Upper lobe of left lung (tissue), 6 donors: ENCODE measurements around the gene FOXE1. TPM values are rescaled to one million over a fixed set of nuclear protein-coding genes. Genes with fewer than 3 reads are reported as not detected.

ENCODE experiments used
- ATAC-seq, 2 donors: fragments of 200-7000 bp; cut with Tn5 transposase; one replicate each; pipeline ENCODE4 v1.9.1; 2022; ENCODE audit warnings: mild to moderate bottlenecking in 2 of 2, moderate library complexity in 2 of 2; ENCODE audit not compliant: low FRiP score in 2 of 2
- DNase-seq, 2 donors: peaks; one replicate each; pipeline ENCODE4 v3.0.0-alpha.2; 2019 to 2020
- H3K27ac ChIP-seq, 4 donors: fragments of 200-600 bp; sonication (generic); one replicate each; pipeline ENCODE4 v1.5.1; 2016 to 2019
- H3K27me3 ChIP-seq, 4 donors: fragments of 200-600 bp; sonication (generic); one replicate each; pipeline ENCODE4 v1.5.1; 2017 to 2019
- H3K36me3 ChIP-seq, 4 donors: fragments of 200-600 bp; sonication (generic); one replicate each; pipeline ENCODE4 v1.5.1; 2016 to 2019
- H3K4me1 ChIP-seq, 4 donors: fragments of 200-600 bp; sonication (generic); one replicate each; pipeline ENCODE4 v1.5.1; 2018 to 2019
- H3K4me3 ChIP-seq, 4 donors: fragments of 200-600 bp; sonication (generic); one replicate each; pipeline ENCODE4 v1.5.1; 2017 to 2019; ENCODE audit warnings: mild to moderate bottlenecking in 2 of 4, moderate library complexity in 1 of 4
- H3K9me3 ChIP-seq, 4 donors: fragments of 200-600 bp; sonication (generic); one replicate each; pipeline ENCODE4 v1.5.1; 2018 to 2019
- EP300 ChIP-seq, 4 donors: sonication (generic); formaldehyde crosslinking; IDR thresholded peaks; one replicate each; pipeline ENCODE4 v1.5.1; 2017; ENCODE audit warnings: antibody characterized with exemption in 4 of 4, control low read depth in 2 of 4
- POLR2A ChIP-seq, 4 donors: fragments of 450-650 bp; IDR thresholded peaks; one replicate each; pipeline ENCODE4 v1.5.1; 2016 to 2017; ENCODE audit warnings: antibody characterized with exemption in 4 of 4, mild to moderate bottlenecking in 2 of 4
- POLR2AphosphoS5 ChIP-seq, 2 donors: sonication (generic); formaldehyde crosslinking; IDR thresholded peaks; one replicate each; pipeline ENCODE4 v1.5.1; 2017; ENCODE audit warnings: antibody characterized with exemption in 2 of 2
- WGBS, 2 donors: methylation state at CpG; one replicate each; pipeline ENCODE4 v1.1.5; 2017 to 2018; 5-methylcytosine and 5-hydroxymethylcytosine counted together
- total RNA-seq, 6 donors: library from RNA; depleted of rRNA in 4 of 6; stranded (reverse); fragments of >200 nt in 4 of 6; gene quantifications; one replicate each; pipeline versions ENCODE4 v1.1.0 to v1.2.1, GENCODE V29; 2016 to 2021
- TF ChIP-seq, protein P1 (sequence below), 6 experiments: fragments of 450-650 bp in 4 of 6; fragments of 200-600 bp in 2 of 6; sonication (generic) in 2 of 6; IDR thresholded peaks; one replicate each; pipeline ENCODE4 v1.5.1; 2016 to 2019; ENCODE audit warnings: antibody characterized with exemption in 6 of 6
- donor health status: DM: no; HTN: no; CAD: no; lungs with moderate emphysema.
- donor health status: DM: no; HTN: yes; CAD: no; lungs with severe emphysema.

The FOXE1 gene
- total RNA-seq, 6 donors from 2014 or later = 1.8 TPM; not detected in 5

- H3K4me3 ChIP-seq = peak overlapping the region in 3 of 4 donors; percentile 37 to 45 (median 44)
- ATAC-seq (peak in 1 of 2 donors; percentile 53), DNase-seq (peak in 1 of 2 donors; percentile 90)
- TF ChIP-seq EP300 (IDR thresholded peaks at IDR 0.05) = no peak
- TF ChIP-seq, protein P1, sequence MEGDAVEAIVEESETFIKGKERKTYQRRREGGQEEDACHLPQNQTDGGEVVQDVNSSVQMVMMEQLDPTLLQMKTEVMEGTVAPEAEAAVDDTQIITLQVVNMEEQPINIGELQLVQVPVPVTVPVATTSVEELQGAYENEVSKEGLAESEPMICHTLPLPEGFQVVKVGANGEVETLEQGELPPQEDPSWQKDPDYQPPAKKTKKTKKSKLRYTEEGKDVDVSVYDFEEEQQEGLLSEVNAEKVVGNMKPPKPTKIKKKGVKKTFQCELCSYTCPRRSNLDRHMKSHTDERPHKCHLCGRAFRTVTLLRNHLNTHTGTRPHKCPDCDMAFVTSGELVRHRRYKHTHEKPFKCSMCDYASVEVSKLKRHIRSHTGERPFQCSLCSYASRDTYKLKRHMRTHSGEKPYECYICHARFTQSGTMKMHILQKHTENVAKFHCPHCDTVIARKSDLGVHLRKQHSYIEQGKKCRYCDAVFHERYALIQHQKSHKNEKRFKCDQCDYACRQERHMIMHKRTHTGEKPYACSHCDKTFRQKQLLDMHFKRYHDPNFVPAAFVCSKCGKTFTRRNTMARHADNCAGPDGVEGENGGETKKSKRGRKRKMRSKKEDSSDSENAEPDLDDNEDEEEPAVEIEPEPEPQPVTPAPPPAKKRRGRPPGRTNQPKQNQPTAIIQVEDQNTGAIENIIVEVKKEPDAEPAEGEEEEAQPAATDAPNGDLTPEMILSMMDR (IDR thresholded peaks at IDR 0.05) = peak in 3 of 6 experiments; percentile 10 to 17 (median 15)
- H3K36me3 ChIP-seq = no peaks in the 10 kb centered on the region
- no peaks in the 10 kb centered on the region for H3K9me3 ChIP-seq
- H3K27ac ChIP-seq = no peak overlapping the region
- H3K4me1 ChIP-seq = peaks cover 28 to 46% (median 31%) of the 10 kb centered on the region in 4 donors
- peaks cover 0 to 89% (median 52%) of the 10 kb centered on the region in 4 donors for H3K27me3 ChIP-seq
- WGBS, 2 donors = 0 to 5% methylated on average over 4 to 20 of the region's 125 CpGs
Observed at GRCh38 chr9:97853844-97854695, 1.0 kb downstream of the FOXE1 start.

DNA sequence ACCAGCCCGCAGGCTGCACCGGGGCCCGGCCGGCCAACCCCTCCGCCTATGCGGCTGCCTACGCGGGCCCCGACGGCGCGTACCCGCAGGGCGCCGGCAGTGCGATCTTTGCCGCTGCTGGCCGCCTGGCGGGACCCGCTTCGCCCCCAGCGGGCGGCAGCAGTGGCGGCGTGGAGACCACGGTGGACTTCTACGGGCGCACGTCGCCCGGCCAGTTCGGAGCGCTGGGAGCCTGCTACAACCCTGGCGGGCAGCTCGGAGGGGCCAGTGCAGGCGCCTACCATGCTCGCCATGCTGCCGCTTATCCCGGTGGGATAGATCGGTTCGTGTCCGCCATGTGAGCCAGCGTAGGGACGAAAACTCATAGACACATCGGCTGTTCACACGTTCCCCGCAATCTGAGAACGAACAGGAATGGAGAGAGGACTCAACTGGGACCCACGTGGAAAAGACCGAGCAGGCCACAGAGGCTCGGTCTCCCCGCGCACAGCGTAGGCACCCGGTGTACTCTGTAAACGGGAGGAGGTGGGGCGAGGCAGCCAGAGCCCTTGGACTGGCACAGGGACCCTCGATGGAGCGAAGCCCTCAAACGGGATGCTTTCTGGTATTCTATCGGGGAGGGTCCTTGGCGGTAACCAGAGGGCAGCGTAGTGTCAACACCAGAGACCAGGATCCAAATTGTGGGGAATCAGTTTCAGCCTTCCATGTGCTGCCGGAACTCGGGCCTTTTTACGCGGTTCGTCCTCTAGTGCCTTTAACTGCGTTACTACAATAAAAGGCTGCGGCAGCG is 1.9 kb downstream of the FOXE1 start:
- TF ChIP-seq POLR2AphosphoS5 (IDR thresholded peaks at IDR 0.05) (no peak), POLR2A (IDR thresholded peaks at IDR 0.05) (no peak), EP300 (IDR thresholded peaks at IDR 0.05) (no peak)
- TF ChIP-seq, protein P1 (IDR thresholded peaks at IDR 0.05) = no peak
- DNase-seq = peak in 1 of 2 donors; percentile 65
- ATAC-seq = no peak
- 10 to 12% methylated on average over 34 to 52 of the region's 71 CpGs for WGBS, 2 donors
- Histone ChIP-seq H3K36me3 (no peaks in the 10 kb centered on the region), H3K9me3 (no peaks in the 10 kb centered on the region), H3K4me1 (peaks cover 26 to 44% (median 28%) of the 10 kb centered on the region in 4 donors), H3K27ac (no peak overlapping the region), H3K27me3 (peaks cover 0 to 84% (median 48%) of the 10 kb centered on the region in 4 donors), H3K4me3 (peak overlapping the region in 3 of 4 donors; percentile 37 to 45 (median 44))

DNA sequence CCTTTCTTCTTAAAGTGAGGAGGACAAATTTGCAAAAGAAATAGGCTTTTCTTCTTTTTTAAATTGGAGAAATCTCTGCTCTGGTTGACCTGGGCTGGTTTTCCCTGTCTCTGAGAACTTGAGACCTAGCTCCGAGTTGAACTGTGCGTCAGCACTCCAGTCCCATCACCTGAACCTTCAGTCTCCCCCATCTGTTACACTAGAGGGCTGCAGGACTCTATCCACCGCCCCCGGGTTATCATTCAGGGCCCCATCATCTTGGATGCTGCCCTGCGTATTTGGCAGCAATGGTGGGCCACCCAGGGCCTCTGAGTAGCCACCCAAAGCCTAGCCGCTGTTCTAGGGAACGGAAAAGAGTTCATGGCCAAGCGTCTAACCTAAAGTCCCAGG is 2.5 kb downstream of the FOXE1 start:
- no peak for ATAC-seq
- Histone ChIP-seq H3K27me3 (peaks cover 0 to 80% (median 48%) of the 10 kb centered on the region in 4 donors), H3K4me1 (peaks cover 26 to 44% (median 28%) of the 10 kb centered on the region in 4 donors), H3K9me3 (no peaks in the 10 kb centered on the region), H3K27ac (no peak overlapping the region), H3K36me3 (no peaks in the 10 kb centered on the region), H3K4me3 (no peak overlapping the region)
- TF ChIP-seq POLR2AphosphoS5 (IDR thresholded peaks at IDR 0.05) (no peak), EP300 (IDR thresholded peaks at IDR 0.05) (no peak), POLR2A (IDR thresholded peaks at IDR 0.05) (no peak)
- TF ChIP-seq, protein P1 (IDR thresholded peaks at IDR 0.05) = no peak
- 20 to 22% methylated on average over 8 of the region's 8 CpGs for WGBS, 2 donors
- DNase-seq = no peak

- Histone ChIP-seq H3K36me3 (no peaks in the 10 kb centered on the region), H3K27ac (no peak overlapping the region), H3K9me3 (no peaks in the 10 kb centered on the region), H3K4me3 (no peak overlapping the region), H3K27me3 (peaks cover 0 to 76% (median 50%) of the 10 kb centered on the region in 4 donors), H3K4me1 (peaks cover 26 to 44% (median 28%) of the 10 kb centered on the region in 4 donors)
- TF ChIP-seq EP300 (IDR thresholded peaks at IDR 0.05) = no peak
- no peak for TF ChIP-seq POLR2AphosphoS5 (IDR thresholded peaks at IDR 0.05)
- TF ChIP-seq, protein P1 (IDR thresholded peaks at IDR 0.05) = no peak
- no peak for TF ChIP-seq POLR2A (IDR thresholded peaks at IDR 0.05)
- WGBS, 2 donors = 16 to 30% methylated on average over 5 of the region's 5 CpGs
- no peak for ATAC-seq
- DNase-seq = no peak
Observed at GRCh38 chr9:97855899-97856298, 2.9 kb downstream of the FOXE1 start.
